Pulmonary artery endothelial cell (primary cell): ENCODE measurements around the gene WDR36. TPM values are rescaled to one million over a fixed set of nuclear protein-coding genes. Genes with fewer than 3 reads are reported as not detected.
"Not testable (repeated sequence)": the region's sequence is repeated elsewhere in the genome, so short reads cannot be mapped to it uniquely, and the experiment has no call there.

Experiments used
- DNase-seq: peaks from one replicate; pipeline ENCODE4 v3.0.0-alpha.2; 2011; ENCODE audit warnings: low read depth, low spot score
- total RNA-seq: library from RNA; depleted of rRNA; stranded (reverse); fragments of >200 nt; gene quantifications from 2 replicates; pipeline ENCODE4 v1.2.3, GENCODE V29; 2014

Gene WDR36
- total RNA-seq, 1 donor from 2014 or later, result 72.3 TPM

GRCh38 chr5:111134864-111135263 lies 42.7 kb downstream of the WDR36 start:
- no peak for DNase-seq

GRCh38 chr5:111135363-111135762 lies 43.2 kb downstream of the WDR36 start:
- no peak for DNase-seq

- no peak for DNase-seq
These were observed 43.8 kb downstream of the WDR36 start for GRCh38 chr5:111135946-111136345.

GRCh38 chr5:111138096-111138495 lies 45.9 kb downstream of the WDR36 start:
- no peak for DNase-seq

GRCh38 chr5:111141471-111141870 lies 49.3 kb downstream of the WDR36 start:
- not testable (repeated sequence) for DNase-seq

GRCh38 chr5:111142932-111143331 lies 50.8 kb downstream of the WDR36 start:
- no peak for DNase-seq

- DNase-seq, result no peak
These were observed 51.8 kb downstream of the WDR36 start for GRCh38 chr5:111143910-111144309.

GRCh38 chr5:111144352-111144930 lies 52.3 kb downstream of the WDR36 start:
- no peak for DNase-seq

GRCh38 chr5:111146053-111146452 lies 53.9 kb downstream of the WDR36 start:
- DNase-seq, result no peak

GRCh38 chr5:111147502-111147901 lies 55.4 kb downstream of the WDR36 start:
- no peak for DNase-seq

- no peak for DNase-seq
These were observed 59.9 kb downstream of the WDR36 start for GRCh38 chr5:111151998-111152397.

GRCh38 chr5:111153483-111153882 lies 61.3 kb downstream of the WDR36 start:
- DNase-seq, result no peak

- DNase-seq, result no peak
These were observed 61.8 kb downstream of the WDR36 start for GRCh38 chr5:111153945-111154344.

- peak; percentile 29 for DNase-seq
These were observed 66.1 kb downstream of the WDR36 start for GRCh38 chr5:111158105-111158744.

GRCh38 chr5:111159845-111160244 lies 67.7 kb downstream of the WDR36 start:
- no peak for DNase-seq

GRCh38 chr5:111163000-111163399 lies 70.9 kb downstream of the WDR36 start:
- DNase-seq, result no peak

- DNase-seq, result no peak
These were observed 72.9 kb downstream of the WDR36 start for GRCh38 chr5:111165058-111165457.

GRCh38 chr5:111167551-111167950 lies 75.4 kb downstream of the WDR36 start:
- no peak for DNase-seq

GRCh38 chr5:111168608-111169007 lies 76.5 kb downstream of the WDR36 start:
- DNase-seq, result no peak

GRCh38 chr5:111169269-111169668 lies 77.1 kb downstream of the WDR36 start:
- no peak for DNase-seq

- no peak for DNase-seq
These were observed 78.1 kb downstream of the WDR36 start for GRCh38 chr5:111170279-111170678.

- no peak for DNase-seq
These were observed 80.4 kb downstream of the WDR36 start for GRCh38 chr5:111172504-111172903.

GRCh38 chr5:111173476-111173875 lies 81.3 kb downstream of the WDR36 start:
- DNase-seq, result no peak
